Neuronal stem cell (in vitro differentiated cells): ENCODE data around the gene MOCS1.

ENCODE experiments used
- DNase-seq: peaks from one replicate; pipeline ENCODE4 v3.0.0-alpha.2; 2013; ENCODE audit warnings: low spot score
- H2AFZ ChIP-seq: one replicate; pipeline ENCODE4 v1.6.1; 2013; ENCODE audit warnings: mild to moderate bottlenecking, low read length, inconsistent platforms
- H2AK5ac ChIP-seq: 2 replicates; pipeline ENCODE4 v1.6.1; 2013; ENCODE audit warnings: low read depth, mild to moderate bottlenecking, inconsistent platforms, low read length, moderate library complexity, mixed read lengths
- H2BK120ac ChIP-seq: 2 replicates; pipeline ENCODE4 v1.6.1; 2013; ENCODE audit warnings: low read depth, mild to moderate bottlenecking, inconsistent platforms, low read length, moderate library complexity, mixed read lengths
- H2BK12ac ChIP-seq: one replicate; pipeline ENCODE4 v1.6.1; 2013; ENCODE audit warnings: low read length, inconsistent platforms
- H2BK15ac ChIP-seq: 2 replicates; pipeline ENCODE4 v1.6.1; 2013; ENCODE audit warnings: mild to moderate bottlenecking, low read length, inconsistent platforms, mixed read lengths
- H2BK5ac ChIP-seq: one replicate; pipeline ENCODE4 v1.6.1; 2013; ENCODE audit warnings: inconsistent platforms, mild to moderate bottlenecking, low read length, moderate library complexity
- H3K14ac ChIP-seq: one replicate; pipeline ENCODE4 v1.6.1; 2013; ENCODE audit warnings: low read length, inconsistent platforms
- H3K18ac ChIP-seq: 2 replicates; pipeline ENCODE4 v1.6.1; 2013; ENCODE audit warnings: low read length, inconsistent platforms
- H3K23ac ChIP-seq: 2 replicates; pipeline ENCODE4 v1.6.1; 2013; ENCODE audit warnings: low read depth, mild to moderate bottlenecking, mixed read lengths, low read length, inconsistent platforms; ENCODE audit not compliant: poor library complexity
- H3K27ac ChIP-seq: replicated peaks from 3 replicates; pipeline ENCODE4 v1.5.1; 2013; ENCODE audit warnings: low read length, inconsistent platforms
- H3K27me3 ChIP-seq, 3 experiments: 2 replicates each; pipeline ENCODE4 v1.6.1; 2013; ENCODE audit warnings: low read length in 3 of 3, mild to moderate bottlenecking in 2 of 3, inconsistent platforms in 1 of 3, low read depth in 1 of 3, mixed read lengths in 1 of 3, moderate library complexity in 1 of 3; ENCODE audit not compliant: control insufficient read depth in 3 of 3, insufficient read depth in 3 of 3
- H3K36me3 ChIP-seq, 2 donors: replicated peaks in 1 of 2; 2 replicates each; pipeline ENCODE4 v1.6.1; 2013; ENCODE audit warnings: low read length in 2 of 2; ENCODE audit not compliant: control insufficient read depth in 2 of 2, insufficient read depth in 2 of 2
- H3K4ac ChIP-seq: 2 replicates; pipeline ENCODE4 v1.6.1; 2013; ENCODE audit warnings: inconsistent platforms, mild to moderate bottlenecking, low read length, moderate library complexity
- H3K4me1 ChIP-seq, 2 donors: 1 replicate in 1 of 2; 2 replicates in 1 of 2; pipeline ENCODE4 v1.6.1; 2013; ENCODE audit warnings: low read length in 2 of 2, low read depth in 1 of 2; ENCODE audit not compliant: control insufficient read depth in 2 of 2, insufficient read depth in 1 of 2
- H3K4me2 ChIP-seq: one replicate; pipeline ENCODE4 v1.6.1; 2013; ENCODE audit warnings: mild to moderate bottlenecking, low read length, inconsistent platforms; ENCODE audit not compliant: insufficient read depth, poor library complexity, severe bottlenecking
- H3K4me3 ChIP-seq, 2 donors: 2 replicates each; pipeline ENCODE4 v1.5.1; 2013; ENCODE audit warnings: low read length in 2 of 2, mild to moderate bottlenecking in 2 of 2, inconsistent platforms in 1 of 2, moderate library complexity in 1 of 2
- H3K79me1 ChIP-seq: one replicate; pipeline ENCODE4 v1.6.1; 2013; ENCODE audit warnings: low read depth, mild to moderate bottlenecking, inconsistent platforms, low read length, moderate library complexity
- H3K9ac ChIP-seq: one replicate; pipeline ENCODE4 v1.6.1; 2013; ENCODE audit warnings: mild to moderate bottlenecking, low read depth, low read length, inconsistent platforms; ENCODE audit not compliant: poor library complexity
- H3K9me3 ChIP-seq, 2 donors: replicated peaks in 1 of 2; 2 replicates each; pipeline versions ENCODE3 to v1.6.1; 2013; ENCODE audit warnings: low read length in 2 of 2, mild to moderate bottlenecking in 2 of 2, inconsistent platforms in 1 of 2, low read depth in 1 of 2, mixed read lengths in 1 of 2, moderate library complexity in 1 of 2; ENCODE audit not compliant: control insufficient read depth in 2 of 2, insufficient read depth in 1 of 2
- H4K8ac ChIP-seq: one replicate; pipeline ENCODE4 v1.6.1; 2013; ENCODE audit warnings: low read depth, mild to moderate bottlenecking, inconsistent platforms, low read length, moderate library complexity
- H4K91ac ChIP-seq: one replicate; pipeline ENCODE4 v1.6.1; 2013; ENCODE audit warnings: low read length, low read depth, mild to moderate bottlenecking, inconsistent platforms; ENCODE audit not compliant: poor library complexity
- WGBS, 2 donors: extraction: QIAGEN DNeasy Blood & Tissue Kit; methylation state at CpG; one replicate each; pipeline ENCODE4 v1.1.7; 2013; ENCODE audit warnings: missing lambda C conversion rate in 2 of 2, mixed read lengths in 1 of 2; ENCODE audit not compliant: insufficient read length in 2 of 2, insufficient replicate concordance in 1 of 2; ENCODE audit errors: extremely low coverage in 2 of 2; 5-methylcytosine and 5-hydroxymethylcytosine counted together

MOCS1 gene

DNA sequence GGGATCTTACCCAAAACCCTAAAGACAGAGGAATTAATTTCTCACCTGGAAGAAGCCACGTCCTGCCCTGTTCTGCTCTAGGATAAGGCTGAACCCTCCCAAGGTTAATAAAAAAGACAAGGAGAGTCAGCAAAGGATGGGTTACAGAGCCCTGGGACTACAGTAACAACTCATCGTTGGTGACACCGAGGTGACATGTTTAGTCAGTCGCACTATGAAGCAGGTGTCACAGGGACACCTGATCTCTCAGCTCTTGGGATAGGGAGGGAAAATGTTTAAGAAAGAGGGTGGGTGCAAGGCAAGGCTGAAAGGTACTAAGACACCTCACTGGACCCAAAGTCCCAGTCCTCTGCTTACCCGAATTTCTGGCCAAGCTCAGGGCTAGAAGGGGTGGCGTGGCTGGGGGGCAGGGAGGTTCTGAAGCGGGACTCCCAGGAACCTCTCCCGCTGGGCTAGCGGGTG lies 562 bp downstream of the MOCS1 start:
- Histone ChIP-seq H3K27ac (no peak overlapping the region), H3K4ac (no peak overlapping the region), H3K27me3 (peaks cover 0 to 17% (median 0%) of the 10 kb centered on the region in 3 experiments), H2BK5ac (no peak overlapping the region), H3K9ac (peak overlapping the region; percentile 88), H3K36me3 (no peaks in the 10 kb centered on the region), H2BK12ac (no peak overlapping the region), H2BK120ac (no peak overlapping the region), H3K14ac (peak overlapping the region; percentile 32), H3K4me2 (peak overlapping the region; percentile 85), H3K4me1 (peaks cover 4 to 14% of the 10 kb centered on the region in 2 donors), H4K8ac (no peak overlapping the region), H3K79me1 (no peaks in the 10 kb centered on the region), H3K18ac (peak overlapping the region; percentile 86), H2AK5ac (peak overlapping the region; percentile 36), H2AFZ (peak overlapping the region; percentile 98), H3K4me3 (peak overlapping the region; percentile 63 to 88), H3K9me3 (no peaks in the 10 kb centered on the region), H4K91ac (no peak overlapping the region), H2BK15ac (no peak overlapping the region), H3K23ac (no peak overlapping the region)
- WGBS, 2 donors = no CpG with 5 or more reads among the region's 9 CpGs
- no peak for DNase-seq

DNA sequence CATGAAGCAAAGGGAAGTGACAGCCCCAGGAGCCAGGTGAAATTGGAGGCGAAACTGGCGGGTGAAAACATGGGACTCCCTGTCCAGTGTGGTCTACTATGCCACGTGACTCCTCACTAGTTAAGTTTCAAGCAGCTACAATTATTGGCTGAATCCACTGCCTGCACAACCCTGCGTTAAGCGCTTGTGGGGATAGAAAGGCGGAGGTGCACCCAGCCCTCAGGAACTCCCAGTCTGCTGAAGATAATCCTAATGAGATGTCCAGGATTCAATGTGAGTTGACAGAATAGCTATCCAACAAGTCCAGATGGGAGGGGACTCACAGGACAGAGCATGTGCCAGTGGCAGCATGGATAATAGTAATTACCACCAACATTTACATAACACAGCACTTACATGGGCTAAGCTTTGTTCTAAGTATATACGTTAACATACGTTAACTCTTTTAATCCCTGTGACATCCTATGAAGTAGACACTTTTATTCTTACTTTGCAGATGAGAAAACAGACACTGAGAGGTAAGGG lies 1.8 kb downstream of the MOCS1 start:
- H3K4me1 ChIP-seq = peaks cover 3 to 12% of the 10 kb centered on the region in 2 donors
- no peak overlapping the region for H2AFZ ChIP-seq
- no peaks in the 10 kb centered on the region for H3K9me3 ChIP-seq
- no peak overlapping the region for H3K9ac ChIP-seq
- no peak overlapping the region for H3K23ac ChIP-seq
- no peak overlapping the region for H3K18ac ChIP-seq
- no peak overlapping the region for H4K8ac ChIP-seq
- DNase-seq = no peak
- H2BK5ac ChIP-seq = no peak overlapping the region
- H3K27me3 ChIP-seq = peaks cover 0 to 17% (median 0%) of the 10 kb centered on the region in 3 experiments
- no peaks in the 10 kb centered on the region for H3K36me3 ChIP-seq
- H2BK15ac ChIP-seq = no peak overlapping the region
- H2AK5ac ChIP-seq = no peak overlapping the region
- no peak overlapping the region for H2BK12ac ChIP-seq
- H4K91ac ChIP-seq = no peak overlapping the region
- H3K14ac ChIP-seq = no peak overlapping the region
- H3K79me1 ChIP-seq = no peaks in the 10 kb centered on the region
- WGBS, 2 donors = no CpG with 5 or more reads among the region's 8 CpGs
- H3K27ac ChIP-seq = no peak overlapping the region
- no peak overlapping the region for H3K4ac ChIP-seq
- H2BK120ac ChIP-seq = no peak overlapping the region
- H3K4me3 ChIP-seq = no peak overlapping the region
- H3K4me2 ChIP-seq = no peak overlapping the region

DNA sequence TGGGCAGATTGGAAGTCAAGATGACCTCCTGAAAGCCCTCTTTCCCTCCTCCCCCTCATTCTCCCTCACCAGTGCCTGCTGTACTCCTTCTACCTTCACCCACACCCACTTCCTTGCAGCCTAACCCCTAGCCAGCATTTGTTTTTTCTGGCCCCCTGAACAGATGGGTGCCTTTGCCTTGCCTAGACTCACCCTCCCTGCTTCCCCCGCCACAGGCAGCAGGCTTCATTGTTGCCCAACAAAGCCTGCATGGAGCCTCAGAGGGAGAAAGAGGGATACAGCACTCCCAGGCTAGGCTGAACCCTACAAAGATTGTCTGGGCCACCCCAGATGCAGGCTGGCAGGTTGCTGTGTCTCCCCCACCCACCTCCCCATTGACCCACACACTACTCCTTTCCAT lies 2.7 kb downstream of the MOCS1 start:
- no peak overlapping the region for H3K4me3 ChIP-seq
- no peak overlapping the region for H4K91ac ChIP-seq
- no peak overlapping the region for H2BK5ac ChIP-seq
- H2BK15ac ChIP-seq = no peak overlapping the region
- peaks cover 0 to 17% (median 0%) of the 10 kb centered on the region in 3 experiments for H3K27me3 ChIP-seq
- H3K9me3 ChIP-seq = peaks cover 0 to 2% of the 10 kb centered on the region in 2 donors
- H3K4me1 ChIP-seq = peaks cover 3 to 12% of the 10 kb centered on the region in 2 donors
- no peak overlapping the region for H3K14ac ChIP-seq
- H3K79me1 ChIP-seq = no peaks in the 10 kb centered on the region
- no CpG with 5 or more reads among the region's 1 CpG for WGBS, 2 donors
- peak overlapping the region; percentile 55 for H3K9ac ChIP-seq
- H4K8ac ChIP-seq = no peak overlapping the region
- no peak overlapping the region for H3K4ac ChIP-seq
- no peak overlapping the region for H2BK12ac ChIP-seq
- H2AFZ ChIP-seq = no peak overlapping the region
- H3K4me2 ChIP-seq = no peak overlapping the region
- no peak overlapping the region for H2AK5ac ChIP-seq
- no peak for DNase-seq
- H3K23ac ChIP-seq = peak overlapping the region; percentile 23
- no peak overlapping the region for H2BK120ac ChIP-seq
- H3K18ac ChIP-seq = peak overlapping the region; percentile 22
- no peaks in the 10 kb centered on the region for H3K36me3 ChIP-seq
- no peak overlapping the region for H3K27ac ChIP-seq

DNA sequence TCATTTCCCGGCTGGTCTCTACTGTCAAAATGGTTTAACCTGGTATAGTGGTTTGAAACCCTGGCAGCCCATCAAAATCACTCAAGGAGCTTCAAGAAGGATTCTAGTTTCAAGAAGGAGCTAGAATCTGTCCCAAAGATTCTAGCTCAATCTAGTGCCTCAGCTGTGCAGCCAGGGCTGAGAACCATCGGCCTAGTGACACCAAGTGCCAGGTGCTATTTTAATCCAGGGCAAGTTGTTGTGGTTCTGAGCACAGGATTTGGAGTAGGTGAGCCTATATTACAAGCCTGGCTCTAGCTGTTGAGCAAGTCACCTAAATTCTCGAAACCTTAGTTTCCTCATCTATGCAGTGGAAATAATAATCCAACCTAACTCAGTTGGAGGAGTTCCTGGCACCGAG lies 3.7 kb downstream of the MOCS1 start:
- H3K23ac ChIP-seq = no peak overlapping the region
- H3K4me1 ChIP-seq = peaks cover 3 to 12% of the 10 kb centered on the region in 2 donors
- no peak overlapping the region for H2BK15ac ChIP-seq
- H3K4ac ChIP-seq = no peak overlapping the region
- no peak overlapping the region for H4K91ac ChIP-seq
- no peak overlapping the region for H4K8ac ChIP-seq
- no peaks in the 10 kb centered on the region for H3K36me3 ChIP-seq
- no peak overlapping the region for H3K4me3 ChIP-seq
- no peak overlapping the region for H3K14ac ChIP-seq
- no peaks in the 10 kb centered on the region for H3K79me1 ChIP-seq
- H3K27ac ChIP-seq = no peak overlapping the region
- H3K9me3 ChIP-seq = peaks cover 0 to 2% of the 10 kb centered on the region in 2 donors
- no peak overlapping the region for H3K18ac ChIP-seq
- no CpG with 5 or more reads among the region's 4 CpGs for WGBS, 2 donors
- no peak overlapping the region for H2BK120ac ChIP-seq
- DNase-seq = no peak
- no peak overlapping the region for H2AK5ac ChIP-seq
- no peak overlapping the region for H2AFZ ChIP-seq
- H3K4me2 ChIP-seq = no peak overlapping the region
- no peak overlapping the region for H2BK12ac ChIP-seq
- peaks cover 0 to 6% (median 0%) of the 10 kb centered on the region in 3 experiments for H3K27me3 ChIP-seq
- H2BK5ac ChIP-seq = no peak overlapping the region
- H3K9ac ChIP-seq = no peak overlapping the region
